ENCODE measurements around the gene KIF5C.

The KIF5C gene

GRCh38 chr2:148965623-148966437 is 90.8 kb downstream of the KIF5C start:
- H3K9me3 ChIP-seq (ENCODE audit: low read length): no peaks in the 10 kb centered on the region
- no peak overlapping the region for H3K4me2 ChIP-seq (ENCODE audit: low read length)
- no peaks in the 10 kb centered on the region for H3K27me3 ChIP-seq (ENCODE audit: insufficient read depth, low read length)
- H2AFZ ChIP-seq (ENCODE audit: low read length): no peak overlapping the region
- H3K4me1 ChIP-seq (ENCODE audit: insufficient read depth, low read length, severe bottlenecking): peaks cover 12% of the 10 kb centered on the region
- no peak overlapping the region for H3K4me3 ChIP-seq (ENCODE audit: low read depth, low read length, poor library complexity, severe bottlenecking)
- H3F3A ChIP-seq (ENCODE audit: insufficient read depth, low read length): no peaks in the 10 kb centered on the region
- no peaks in the 10 kb centered on the region for H4K20me1 ChIP-seq (ENCODE audit: insufficient read depth, low read length)
- peak overlapping the region; percentile 22 for H3K27ac ChIP-seq (ENCODE audit: low read depth, low read length, poor library complexity, severe bottlenecking)
- TF ChIP-seq, protein P1, sequence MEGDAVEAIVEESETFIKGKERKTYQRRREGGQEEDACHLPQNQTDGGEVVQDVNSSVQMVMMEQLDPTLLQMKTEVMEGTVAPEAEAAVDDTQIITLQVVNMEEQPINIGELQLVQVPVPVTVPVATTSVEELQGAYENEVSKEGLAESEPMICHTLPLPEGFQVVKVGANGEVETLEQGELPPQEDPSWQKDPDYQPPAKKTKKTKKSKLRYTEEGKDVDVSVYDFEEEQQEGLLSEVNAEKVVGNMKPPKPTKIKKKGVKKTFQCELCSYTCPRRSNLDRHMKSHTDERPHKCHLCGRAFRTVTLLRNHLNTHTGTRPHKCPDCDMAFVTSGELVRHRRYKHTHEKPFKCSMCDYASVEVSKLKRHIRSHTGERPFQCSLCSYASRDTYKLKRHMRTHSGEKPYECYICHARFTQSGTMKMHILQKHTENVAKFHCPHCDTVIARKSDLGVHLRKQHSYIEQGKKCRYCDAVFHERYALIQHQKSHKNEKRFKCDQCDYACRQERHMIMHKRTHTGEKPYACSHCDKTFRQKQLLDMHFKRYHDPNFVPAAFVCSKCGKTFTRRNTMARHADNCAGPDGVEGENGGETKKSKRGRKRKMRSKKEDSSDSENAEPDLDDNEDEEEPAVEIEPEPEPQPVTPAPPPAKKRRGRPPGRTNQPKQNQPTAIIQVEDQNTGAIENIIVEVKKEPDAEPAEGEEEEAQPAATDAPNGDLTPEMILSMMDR (IDR thresholded peaks at IDR 0.05; ENCODE audit: low read length): no peak
- TF ChIP-seq EZH2 (IDR thresholded peaks at IDR 0.05; ENCODE audit: borderline replicate concordance, low read length): no peak
- no peaks in the 10 kb centered on the region for H3K9me2 ChIP-seq (ENCODE audit: low read depth, low read length)
- no peaks in the 10 kb centered on the region for H3K36me3 ChIP-seq (ENCODE audit: insufficient read depth, low read length)
- no peaks in the 10 kb centered on the region for H3K79me2 ChIP-seq (ENCODE audit: insufficient read depth, low read length)
- no peak overlapping the region; the same call in 1 of the 2 replicates for H3K9ac ChIP-seq (ENCODE audit: low read length)

DNA sequence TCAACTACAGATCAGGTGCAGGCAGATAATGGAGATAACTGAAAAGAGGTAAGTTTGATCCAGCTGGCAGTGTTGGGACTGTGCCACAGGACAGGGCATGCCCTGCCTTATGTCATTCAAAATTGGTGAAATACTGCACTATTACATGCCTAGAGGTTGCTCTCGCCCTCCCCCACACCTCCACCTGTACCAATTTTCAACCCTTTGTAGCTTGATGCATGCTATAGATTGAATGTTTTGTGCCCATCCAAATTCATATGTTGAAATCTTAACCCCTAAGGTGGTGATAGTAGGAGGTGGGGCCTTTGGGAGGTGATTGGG is 91.4 kb downstream of the KIF5C start:
- Histone ChIP-seq H4K20me1 (ENCODE audit: insufficient read depth, low read length) (no peaks in the 10 kb centered on the region), H3F3A (ENCODE audit: insufficient read depth, low read length) (no peaks in the 10 kb centered on the region), H3K4me1 (ENCODE audit: insufficient read depth, low read length, severe bottlenecking) (peaks cover 12% of the 10 kb centered on the region), H2AFZ (ENCODE audit: low read length) (no peak overlapping the region), H3K27ac (ENCODE audit: low read depth, low read length, poor library complexity, severe bottlenecking) (no peak overlapping the region), H3K4me2 (ENCODE audit: low read length) (no peak overlapping the region), H3K9me2 (ENCODE audit: low read depth, low read length) (no peaks in the 10 kb centered on the region), H3K36me3 (ENCODE audit: insufficient read depth, low read length) (no peaks in the 10 kb centered on the region), H3K27me3 (ENCODE audit: insufficient read depth, low read length) (no peaks in the 10 kb centered on the region), H3K79me2 (ENCODE audit: insufficient read depth, low read length) (no peaks in the 10 kb centered on the region), H3K9ac (ENCODE audit: low read length) (no peak overlapping the region), H3K4me3 (ENCODE audit: low read depth, low read length, poor library complexity, severe bottlenecking) (no peak overlapping the region), H3K9me3 (ENCODE audit: low read length) (no peaks in the 10 kb centered on the region)
- TF ChIP-seq, protein P1 (IDR thresholded peaks at IDR 0.05; ENCODE audit: low read length): no peak
- no peak for TF ChIP-seq EZH2 (IDR thresholded peaks at IDR 0.05; ENCODE audit: borderline replicate concordance, low read length)

- Histone ChIP-seq H3K27me3 (ENCODE audit: insufficient read depth, low read length) (no peaks in the 10 kb centered on the region), H3K9ac (ENCODE audit: low read length) (no peak overlapping the region), H3K4me3 (ENCODE audit: low read depth, low read length, poor library complexity, severe bottlenecking) (no peak overlapping the region), H3K79me2 (ENCODE audit: insufficient read depth, low read length) (no peaks in the 10 kb centered on the region), H4K20me1 (ENCODE audit: insufficient read depth, low read length) (no peaks in the 10 kb centered on the region), H3F3A (ENCODE audit: insufficient read depth, low read length) (no peaks in the 10 kb centered on the region), H3K4me2 (ENCODE audit: low read length) (no peak overlapping the region), H3K4me1 (ENCODE audit: insufficient read depth, low read length, severe bottlenecking) (peaks cover 12% of the 10 kb centered on the region), H3K9me2 (ENCODE audit: low read depth, low read length) (no peaks in the 10 kb centered on the region), H2AFZ (ENCODE audit: low read length) (no peak overlapping the region), H3K27ac (ENCODE audit: low read depth, low read length, poor library complexity, severe bottlenecking) (no peak overlapping the region), H3K36me3 (ENCODE audit: insufficient read depth, low read length) (no peaks in the 10 kb centered on the region), H3K9me3 (ENCODE audit: low read length) (no peaks in the 10 kb centered on the region)
- TF ChIP-seq, protein P1 (IDR thresholded peaks at IDR 0.05; ENCODE audit: low read length): no peak
- TF ChIP-seq EZH2 (IDR thresholded peaks at IDR 0.05; ENCODE audit: borderline replicate concordance, low read length): no peak
These were observed 92.0 kb downstream of the KIF5C start for GRCh38 chr2:148967056-148967455.

All from OCI-LY1 (cell line).